Ishikawa (cell line): ENCODE measurements around the gene NOD1.

ENCODE experiments used
- CEBPB ChIP-seq: IDR thresholded peaks from 2 replicates; pipeline ENCODE4 v1.6.1; 2012
- CREB1 ChIP-seq: IDR thresholded peaks from 2 replicates; pipeline ENCODE4 v1.6.1; 2012; ENCODE audit warnings: low read depth
- EGR1 ChIP-seq: IDR thresholded peaks from 2 replicates; pipeline ENCODE4 v1.6.1; 2012
- EP300 ChIP-seq: IDR thresholded peaks from 2 replicates; pipeline ENCODE4 v1.6.1; 2012; ENCODE audit warnings: borderline replicate concordance
- FOXM1 ChIP-seq: IDR thresholded peaks from 2 replicates; pipeline ENCODE4 v1.6.1; 2012; ENCODE audit warnings: low read depth, borderline replicate concordance
- NFIC ChIP-seq: IDR thresholded peaks from 2 replicates; pipeline ENCODE4 v1.6.1; 2012
- RAD21 ChIP-seq: IDR thresholded peaks from 2 replicates; pipeline ENCODE4 v1.6.1; 2012; ENCODE audit warnings: low read depth
- TAF1 ChIP-seq: IDR thresholded peaks from 2 replicates; pipeline ENCODE4 v1.6.1; 2012; ENCODE audit warnings: low read depth, mild to moderate bottlenecking
- TCF12 ChIP-seq: IDR thresholded peaks from 2 replicates; pipeline ENCODE4 v1.6.1; 2012; ENCODE audit warnings: low read depth
- TEAD4 ChIP-seq: IDR thresholded peaks from 2 replicates; pipeline ENCODE4 v1.6.1; 2012
- YY1 ChIP-seq: IDR thresholded peaks from 2 replicates; pipeline ENCODE4 v1.6.1; 2012; ENCODE audit warnings: low read depth
- ZBTB7A ChIP-seq: IDR thresholded peaks from 2 replicates; pipeline ENCODE4 v1.6.1; 2012; ENCODE audit warnings: low read depth
- TF ChIP-seq, protein P1 (sequence below): IDR thresholded peaks from 2 replicates; pipeline ENCODE4 v1.6.1; 2012
- TF ChIP-seq, protein P2 (sequence below): IDR thresholded peaks from 2 replicates; pipeline ENCODE4 v1.6.1; 2012; ENCODE audit warnings: low read depth, mild to moderate bottlenecking
- TF ChIP-seq, protein P3 (sequence below): IDR thresholded peaks from 2 replicates; pipeline ENCODE4 v1.6.1; 2012

Gene NOD1, protein sequence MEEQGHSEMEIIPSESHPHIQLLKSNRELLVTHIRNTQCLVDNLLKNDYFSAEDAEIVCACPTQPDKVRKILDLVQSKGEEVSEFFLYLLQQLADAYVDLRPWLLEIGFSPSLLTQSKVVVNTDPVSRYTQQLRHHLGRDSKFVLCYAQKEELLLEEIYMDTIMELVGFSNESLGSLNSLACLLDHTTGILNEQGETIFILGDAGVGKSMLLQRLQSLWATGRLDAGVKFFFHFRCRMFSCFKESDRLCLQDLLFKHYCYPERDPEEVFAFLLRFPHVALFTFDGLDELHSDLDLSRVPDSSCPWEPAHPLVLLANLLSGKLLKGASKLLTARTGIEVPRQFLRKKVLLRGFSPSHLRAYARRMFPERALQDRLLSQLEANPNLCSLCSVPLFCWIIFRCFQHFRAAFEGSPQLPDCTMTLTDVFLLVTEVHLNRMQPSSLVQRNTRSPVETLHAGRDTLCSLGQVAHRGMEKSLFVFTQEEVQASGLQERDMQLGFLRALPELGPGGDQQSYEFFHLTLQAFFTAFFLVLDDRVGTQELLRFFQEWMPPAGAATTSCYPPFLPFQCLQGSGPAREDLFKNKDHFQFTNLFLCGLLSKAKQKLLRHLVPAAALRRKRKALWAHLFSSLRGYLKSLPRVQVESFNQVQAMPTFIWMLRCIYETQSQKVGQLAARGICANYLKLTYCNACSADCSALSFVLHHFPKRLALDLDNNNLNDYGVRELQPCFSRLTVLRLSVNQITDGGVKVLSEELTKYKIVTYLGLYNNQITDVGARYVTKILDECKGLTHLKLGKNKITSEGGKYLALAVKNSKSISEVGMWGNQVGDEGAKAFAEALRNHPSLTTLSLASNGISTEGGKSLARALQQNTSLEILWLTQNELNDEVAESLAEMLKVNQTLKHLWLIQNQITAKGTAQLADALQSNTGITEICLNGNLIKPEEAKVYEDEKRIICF

GRCh38 chr7:30478349-30479201 is at the start of gene NOD1:
Gene NOD1 (minus strand): TSS chr7:30478784. CDS start chr7:30456921, 21,863 bp downstream.
- no peak for TF ChIP-seq RAD21
- TF ChIP-seq, protein P1, sequence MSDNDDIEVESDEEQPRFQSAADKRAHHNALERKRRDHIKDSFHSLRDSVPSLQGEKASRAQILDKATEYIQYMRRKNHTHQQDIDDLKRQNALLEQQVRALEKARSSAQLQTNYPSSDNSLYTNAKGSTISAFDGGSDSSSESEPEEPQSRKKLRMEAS: peak; percentile 48
- TF ChIP-seq EP300: no peak
- TF ChIP-seq ZBTB7A: peak; percentile 95
- peak; percentile 52; the same call in 1 of the 2 replicates for TF ChIP-seq NFIC
- peak; percentile 82 for TF ChIP-seq EGR1
- TF ChIP-seq CEBPB: no peak
- TF ChIP-seq, protein P2, sequence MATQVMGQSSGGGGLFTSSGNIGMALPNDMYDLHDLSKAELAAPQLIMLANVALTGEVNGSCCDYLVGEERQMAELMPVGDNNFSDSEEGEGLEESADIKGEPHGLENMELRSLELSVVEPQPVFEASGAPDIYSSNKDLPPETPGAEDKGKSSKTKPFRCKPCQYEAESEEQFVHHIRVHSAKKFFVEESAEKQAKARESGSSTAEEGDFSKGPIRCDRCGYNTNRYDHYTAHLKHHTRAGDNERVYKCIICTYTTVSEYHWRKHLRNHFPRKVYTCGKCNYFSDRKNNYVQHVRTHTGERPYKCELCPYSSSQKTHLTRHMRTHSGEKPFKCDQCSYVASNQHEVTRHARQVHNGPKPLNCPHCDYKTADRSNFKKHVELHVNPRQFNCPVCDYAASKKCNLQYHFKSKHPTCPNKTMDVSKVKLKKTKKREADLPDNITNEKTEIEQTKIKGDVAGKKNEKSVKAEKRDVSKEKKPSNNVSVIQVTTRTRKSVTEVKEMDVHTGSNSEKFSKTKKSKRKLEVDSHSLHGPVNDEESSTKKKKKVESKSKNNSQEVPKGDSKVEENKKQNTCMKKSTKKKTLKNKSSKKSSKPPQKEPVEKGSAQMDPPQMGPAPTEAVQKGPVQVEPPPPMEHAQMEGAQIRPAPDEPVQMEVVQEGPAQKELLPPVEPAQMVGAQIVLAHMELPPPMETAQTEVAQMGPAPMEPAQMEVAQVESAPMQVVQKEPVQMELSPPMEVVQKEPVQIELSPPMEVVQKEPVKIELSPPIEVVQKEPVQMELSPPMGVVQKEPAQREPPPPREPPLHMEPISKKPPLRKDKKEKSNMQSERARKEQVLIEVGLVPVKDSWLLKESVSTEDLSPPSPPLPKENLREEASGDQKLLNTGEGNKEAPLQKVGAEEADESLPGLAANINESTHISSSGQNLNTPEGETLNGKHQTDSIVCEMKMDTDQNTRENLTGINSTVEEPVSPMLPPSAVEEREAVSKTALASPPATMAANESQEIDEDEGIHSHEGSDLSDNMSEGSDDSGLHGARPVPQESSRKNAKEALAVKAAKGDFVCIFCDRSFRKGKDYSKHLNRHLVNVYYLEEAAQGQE: 0 out of 2 replicates have a peak, but pooled peaks have one; percentile 24
- TF ChIP-seq, protein P3, sequence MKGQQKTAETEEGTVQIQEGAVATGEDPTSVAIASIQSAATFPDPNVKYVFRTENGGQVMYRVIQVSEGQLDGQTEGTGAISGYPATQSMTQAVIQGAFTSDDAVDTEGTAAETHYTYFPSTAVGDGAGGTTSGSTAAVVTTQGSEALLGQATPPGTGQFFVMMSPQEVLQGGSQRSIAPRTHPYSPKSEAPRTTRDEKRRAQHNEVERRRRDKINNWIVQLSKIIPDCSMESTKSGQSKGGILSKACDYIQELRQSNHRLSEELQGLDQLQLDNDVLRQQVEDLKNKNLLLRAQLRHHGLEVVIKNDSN: no peak; the same call in 1 of the 2 replicates
- TF ChIP-seq FOXM1: 0 out of 2 replicates have a peak, but pooled peaks have one; percentile 19
- peak; percentile 60 for TF ChIP-seq TCF12
- TF ChIP-seq TAF1: peak; percentile 81
- TF ChIP-seq TEAD4: no peak; the same call in none of the 2 replicates
- peak; percentile 64 for TF ChIP-seq YY1
- no peak for TF ChIP-seq CREB1

DNA sequence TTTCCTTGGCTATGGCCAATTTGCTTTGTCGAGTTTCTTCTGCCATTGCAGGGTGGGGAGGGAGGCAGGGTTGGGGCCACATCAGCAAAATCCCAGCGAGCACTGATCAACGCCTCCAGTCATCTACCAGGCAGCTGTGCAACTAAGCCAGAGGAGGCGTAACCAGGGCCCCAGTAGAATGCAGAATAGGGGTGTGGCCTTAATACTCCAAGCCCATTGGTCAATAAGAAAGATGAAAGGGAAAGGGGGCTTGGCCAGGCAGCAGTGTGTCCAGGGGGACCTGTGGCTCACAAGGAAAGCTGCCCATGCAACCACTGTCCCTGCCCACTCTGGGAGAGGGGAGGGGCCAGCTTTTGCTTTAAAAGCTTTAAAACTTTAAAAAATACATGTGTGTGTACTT is 47.6 kb upstream of the NOD1 start:
- TF ChIP-seq EGR1 (no peak), TCF12 (no peak)

GRCh38 chr7:30525429-30525828 is 46.8 kb upstream of the NOD1 start:
- TF ChIP-seq, protein P2: no peak
- TF ChIP-seq NFIC (no peak), TEAD4 (no peak), YY1 (no peak), ZBTB7A (no peak), TAF1 (no peak), FOXM1 (no peak), CREB1 (no peak), RAD21 (no peak), TCF12 (no peak)
- TF ChIP-seq, protein P3: no peak
- TF ChIP-seq, protein P1: no peak

GRCh38 chr7:30524545-30524944 is 46.0 kb upstream of the NOD1 start:
- TF ChIP-seq CREB1 (no peak), NFIC (no peak)

DNA sequence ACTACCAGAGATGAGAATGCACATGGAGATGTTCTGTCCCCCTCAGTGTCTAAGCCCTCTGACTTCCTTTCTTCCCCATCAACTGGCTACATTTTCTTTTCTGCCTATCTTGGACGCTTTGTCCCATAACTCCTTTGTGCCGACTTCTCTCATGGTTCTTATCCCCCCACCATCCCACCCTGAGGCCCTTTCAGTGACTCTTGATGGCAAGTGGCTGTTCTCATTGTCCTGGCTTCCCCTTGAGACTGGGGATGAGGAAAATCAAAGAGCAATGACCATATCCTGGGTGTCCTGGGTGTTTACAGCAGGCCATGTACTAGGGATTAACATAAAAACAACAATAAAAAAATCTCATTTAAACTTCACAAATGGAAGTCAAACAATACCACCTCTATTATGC is 44.9 kb upstream of the NOD1 start:
- TF ChIP-seq FOXM1: no peak
- TF ChIP-seq YY1: no peak
- no peak for TF ChIP-seq RAD21
- TF ChIP-seq, protein P1: no peak
- TF ChIP-seq EGR1: no peak
- no peak for TF ChIP-seq ZBTB7A
- no peak for TF ChIP-seq TEAD4
- TF ChIP-seq CREB1: no peak
- no peak for TF ChIP-seq TAF1
